ENCODE results near the gene NLRC5. TPM values are rescaled to one million over a fixed set of nuclear protein-coding genes. Genes with fewer than 3 reads are reported as not detected.

Gene NLRC5, protein sequence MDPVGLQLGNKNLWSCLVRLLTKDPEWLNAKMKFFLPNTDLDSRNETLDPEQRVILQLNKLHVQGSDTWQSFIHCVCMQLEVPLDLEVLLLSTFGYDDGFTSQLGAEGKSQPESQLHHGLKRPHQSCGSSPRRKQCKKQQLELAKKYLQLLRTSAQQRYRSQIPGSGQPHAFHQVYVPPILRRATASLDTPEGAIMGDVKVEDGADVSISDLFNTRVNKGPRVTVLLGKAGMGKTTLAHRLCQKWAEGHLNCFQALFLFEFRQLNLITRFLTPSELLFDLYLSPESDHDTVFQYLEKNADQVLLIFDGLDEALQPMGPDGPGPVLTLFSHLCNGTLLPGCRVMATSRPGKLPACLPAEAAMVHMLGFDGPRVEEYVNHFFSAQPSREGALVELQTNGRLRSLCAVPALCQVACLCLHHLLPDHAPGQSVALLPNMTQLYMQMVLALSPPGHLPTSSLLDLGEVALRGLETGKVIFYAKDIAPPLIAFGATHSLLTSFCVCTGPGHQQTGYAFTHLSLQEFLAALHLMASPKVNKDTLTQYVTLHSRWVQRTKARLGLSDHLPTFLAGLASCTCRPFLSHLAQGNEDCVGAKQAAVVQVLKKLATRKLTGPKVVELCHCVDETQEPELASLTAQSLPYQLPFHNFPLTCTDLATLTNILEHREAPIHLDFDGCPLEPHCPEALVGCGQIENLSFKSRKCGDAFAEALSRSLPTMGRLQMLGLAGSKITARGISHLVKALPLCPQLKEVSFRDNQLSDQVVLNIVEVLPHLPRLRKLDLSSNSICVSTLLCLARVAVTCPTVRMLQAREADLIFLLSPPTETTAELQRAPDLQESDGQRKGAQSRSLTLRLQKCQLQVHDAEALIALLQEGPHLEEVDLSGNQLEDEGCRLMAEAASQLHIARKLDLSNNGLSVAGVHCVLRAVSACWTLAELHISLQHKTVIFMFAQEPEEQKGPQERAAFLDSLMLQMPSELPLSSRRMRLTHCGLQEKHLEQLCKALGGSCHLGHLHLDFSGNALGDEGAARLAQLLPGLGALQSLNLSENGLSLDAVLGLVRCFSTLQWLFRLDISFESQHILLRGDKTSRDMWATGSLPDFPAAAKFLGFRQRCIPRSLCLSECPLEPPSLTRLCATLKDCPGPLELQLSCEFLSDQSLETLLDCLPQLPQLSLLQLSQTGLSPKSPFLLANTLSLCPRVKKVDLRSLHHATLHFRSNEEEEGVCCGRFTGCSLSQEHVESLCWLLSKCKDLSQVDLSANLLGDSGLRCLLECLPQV (N-terminal part only)
- not detected in 2 replicates for total RNA-seq (ENCODE audit: low replicate concordance)

DNA sequence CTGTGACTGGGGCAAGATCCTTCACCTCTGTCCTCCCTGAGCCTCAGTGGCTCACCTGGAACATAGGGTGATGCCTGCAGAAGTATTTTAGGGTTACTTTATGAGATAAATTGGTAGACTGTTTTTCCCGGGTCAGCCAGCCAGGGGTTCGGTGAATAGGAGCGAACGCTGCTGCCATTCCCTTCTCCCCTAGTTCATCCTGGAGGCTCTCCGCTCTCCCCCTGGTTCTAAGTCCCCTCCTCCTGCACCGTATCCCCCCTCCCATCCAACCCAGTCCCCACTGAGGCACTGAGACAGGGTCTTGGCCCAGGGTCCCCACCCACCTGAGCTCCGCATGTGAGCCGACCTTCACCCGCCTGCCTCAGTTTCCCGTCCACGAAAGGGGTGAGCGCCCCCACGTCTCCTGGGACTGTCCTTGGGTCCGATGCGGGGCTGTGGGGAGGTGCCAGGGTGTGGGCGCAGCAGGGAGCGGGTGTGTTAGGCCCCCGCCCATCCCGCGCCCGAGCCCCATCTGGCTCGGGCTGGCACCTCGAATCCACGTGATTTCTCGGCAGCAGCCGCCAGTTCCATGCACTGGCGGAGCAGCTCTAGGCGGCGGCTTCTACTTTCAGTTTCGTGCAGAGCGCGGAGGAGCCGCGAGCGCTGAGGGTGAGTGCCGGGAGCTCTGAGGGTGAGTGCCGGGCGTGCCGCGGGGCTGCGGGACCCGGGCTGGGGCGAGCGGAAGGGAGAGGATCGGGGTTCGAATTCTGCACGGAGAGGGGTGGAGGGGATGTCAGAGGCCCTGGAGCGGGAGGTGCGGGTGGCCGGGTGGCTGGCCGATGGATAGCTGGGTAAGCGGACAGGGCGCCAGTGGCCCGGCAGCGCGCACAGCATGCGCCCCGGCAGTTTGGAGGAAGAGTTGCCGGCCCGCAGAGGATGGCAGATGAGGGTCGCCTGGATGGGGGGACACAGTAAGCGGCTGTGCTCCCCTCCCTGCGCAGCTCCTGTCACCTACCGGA, at the start of gene NLRC5:
NLRC5 (plus strand) TSS at position 610 of the 998 bp plus-strand sequence. CDS start 31,156 bp downstream, outside the sequence.
- no peaks in the 10 kb centered on the region for H3K36me3 ChIP-seq
- no peaks in the 10 kb centered on the region for H3K79me2 ChIP-seq (ENCODE audit: low read depth)
- Mint-ChIP-seq H3K27ac (no peak within 1 kb of the TSS), H3K4me1 (peaks cover 11% of the 10 kb centered on the region), H3K36me3 (no peaks in the 10 kb centered on the region), H3K4me3 (peak within 1 kb of the TSS; percentile 85), H3K27me3 (ENCODE audit: insufficient read depth, low read depth) (peaks cover 36% of the 10 kb centered on the region), H3K9me3 (no peaks in the 10 kb centered on the region)
- no peaks in the 10 kb centered on the region for H4K20me1 ChIP-seq (ENCODE audit: low read depth)
- no peak within 1 kb of the TSS for H3K9ac ChIP-seq
- peaks cover 54% of the 10 kb centered on the region for H3K27me3 ChIP-seq
- no peaks in the 10 kb centered on the region for H3F3A ChIP-seq (ENCODE audit: low read depth)
- peak within 1 kb of the TSS; percentile 75 for H3K4me2 ChIP-seq
- H2AFZ ChIP-seq (replicated peaks): peak within 1 kb of the TSS; percentile 18
- H3K4me1 ChIP-seq: peaks cover 6% of the 10 kb centered on the region
- DNase-seq (ENCODE audit: low spot score): peak; percentile 78
- no peak within 1 kb of the TSS for H3K27ac ChIP-seq
- H3K4me3 ChIP-seq: peak within 1 kb of the TSS; percentile 48
- TF ChIP-seq EZH2phosphoT487 (IDR thresholded peaks at IDR 0.05) (peak; percentile 84), EZH2 (IDR thresholded peaks at IDR 0.05) (peak; percentile 84)
- TF ChIP-seq, protein P1, sequence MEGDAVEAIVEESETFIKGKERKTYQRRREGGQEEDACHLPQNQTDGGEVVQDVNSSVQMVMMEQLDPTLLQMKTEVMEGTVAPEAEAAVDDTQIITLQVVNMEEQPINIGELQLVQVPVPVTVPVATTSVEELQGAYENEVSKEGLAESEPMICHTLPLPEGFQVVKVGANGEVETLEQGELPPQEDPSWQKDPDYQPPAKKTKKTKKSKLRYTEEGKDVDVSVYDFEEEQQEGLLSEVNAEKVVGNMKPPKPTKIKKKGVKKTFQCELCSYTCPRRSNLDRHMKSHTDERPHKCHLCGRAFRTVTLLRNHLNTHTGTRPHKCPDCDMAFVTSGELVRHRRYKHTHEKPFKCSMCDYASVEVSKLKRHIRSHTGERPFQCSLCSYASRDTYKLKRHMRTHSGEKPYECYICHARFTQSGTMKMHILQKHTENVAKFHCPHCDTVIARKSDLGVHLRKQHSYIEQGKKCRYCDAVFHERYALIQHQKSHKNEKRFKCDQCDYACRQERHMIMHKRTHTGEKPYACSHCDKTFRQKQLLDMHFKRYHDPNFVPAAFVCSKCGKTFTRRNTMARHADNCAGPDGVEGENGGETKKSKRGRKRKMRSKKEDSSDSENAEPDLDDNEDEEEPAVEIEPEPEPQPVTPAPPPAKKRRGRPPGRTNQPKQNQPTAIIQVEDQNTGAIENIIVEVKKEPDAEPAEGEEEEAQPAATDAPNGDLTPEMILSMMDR (IDR thresholded peaks at IDR 0.05): no peak
- H3K9me3 ChIP-seq (ENCODE audit: low read depth): no peaks in the 10 kb centered on the region

DNA sequence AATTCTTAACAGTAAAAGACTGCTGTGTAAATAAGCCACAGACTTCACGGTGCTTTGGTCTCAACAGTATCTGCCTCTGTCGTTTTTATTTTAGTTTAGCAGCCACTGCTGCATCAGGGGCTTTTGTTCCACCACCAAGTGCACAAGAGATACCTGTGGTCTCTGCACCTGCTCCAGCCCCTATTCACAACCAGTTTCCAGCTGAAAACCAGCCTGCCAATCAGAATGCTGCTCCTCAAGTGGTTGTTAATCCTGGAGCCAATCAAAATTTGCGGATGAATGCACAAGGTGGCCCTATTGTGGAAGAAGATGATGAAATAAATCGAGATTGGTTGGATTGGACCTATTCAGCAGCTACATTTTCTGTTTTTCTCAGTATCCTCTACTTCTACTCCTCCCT, 49.6 kb upstream of the NLRC5 start:
- Mint-ChIP-seq H3K36me3 (peaks cover 42% of the 10 kb centered on the region), H3K27me3 (ENCODE audit: insufficient read depth, low read depth) (no peaks in the 10 kb centered on the region), H3K9me3 (no peaks in the 10 kb centered on the region), H3K27ac (no peak overlapping the region), H3K4me1 (peaks cover 3% of the 10 kb centered on the region), H3K4me3 (no peak overlapping the region)
- Histone ChIP-seq H3K9ac (no peak overlapping the region), H4K20me1 (ENCODE audit: low read depth) (no peaks in the 10 kb centered on the region), H3K36me3 (no peaks in the 10 kb centered on the region), H3K9me3 (ENCODE audit: low read depth) (no peaks in the 10 kb centered on the region), H3K27me3 (no peaks in the 10 kb centered on the region), H3K27ac (no peak overlapping the region), H3K79me2 (ENCODE audit: low read depth) (peaks cover 2% of the 10 kb centered on the region), H3F3A (ENCODE audit: low read depth) (no peaks in the 10 kb centered on the region), H3K4me3 (no peak overlapping the region), H3K4me1 (no peaks in the 10 kb centered on the region), H3K4me2 (no peak overlapping the region), H2AFZ (replicated peaks) (no peak overlapping the region)
- no peak for TF ChIP-seq EZH2 (IDR thresholded peaks at IDR 0.05)
- TF ChIP-seq, protein P1 (IDR thresholded peaks at IDR 0.05): no peak
- TF ChIP-seq EZH2phosphoT487 (IDR thresholded peaks at IDR 0.05): no peak
- DNase-seq (ENCODE audit: low spot score): no peak

All from neural progenitor cell (in vitro differentiated cells).